AG08395 (cell line): ENCODE measurements around the gene NUP153.
"Not testable (repeated sequence)": the region's sequence is repeated elsewhere in the genome, so short reads cannot be mapped to it uniquely, and the experiment has no call there.

Experiments used
- DNase-seq: peaks from one replicate; pipeline ENCODE4 v3.0.0; 2012; ENCODE audit warnings: mixed read lengths, low spot score

NUP153 gene

DNA sequence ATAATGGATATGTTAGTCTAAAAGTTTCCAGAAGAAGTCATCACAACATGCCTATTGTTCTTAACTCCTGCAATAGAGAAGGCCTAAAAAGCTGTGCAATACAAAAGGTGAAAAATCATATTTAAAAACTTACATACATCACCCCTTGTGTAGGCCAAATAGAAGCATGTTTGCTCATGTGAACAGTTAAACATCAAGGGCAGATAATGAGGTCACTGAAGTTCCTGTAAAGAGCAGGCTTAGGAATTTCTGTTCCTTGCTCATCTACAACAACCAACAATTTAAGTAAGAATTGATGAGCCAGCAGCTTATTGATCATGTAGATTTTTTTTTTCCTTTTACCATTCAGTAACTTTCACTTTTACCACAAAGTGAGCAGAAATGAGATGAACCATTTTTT, 7.5 kb upstream of the NUP153 start:
- DNase-seq = no peak

GRCh38 chr6:17712576-17712975, 5.9 kb upstream of the NUP153 start:
- no peak for DNase-seq

- peak; percentile 51 for DNase-seq
Observed at GRCh38 chr6:17710331-17710730, 3.6 kb upstream of the NUP153 start.

DNA sequence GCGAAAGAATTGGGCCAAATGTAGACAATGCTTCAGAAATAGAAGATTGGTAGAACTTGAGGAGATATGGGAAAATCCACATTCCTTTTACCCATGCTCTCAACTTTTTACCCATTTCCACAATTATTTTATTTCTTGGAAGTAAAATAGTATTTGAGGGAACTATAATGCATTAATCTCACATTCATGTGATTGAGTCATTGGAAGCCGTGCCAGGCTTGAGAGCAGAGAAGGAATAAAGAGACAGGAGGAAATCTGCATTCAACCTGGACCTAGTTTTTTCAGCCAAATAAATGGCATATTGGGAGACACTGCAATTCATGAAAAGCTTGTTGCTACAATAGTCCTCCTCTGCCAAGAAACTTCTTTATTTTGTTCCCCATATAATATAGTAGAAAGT, 2.8 kb upstream of the NUP153 start:
- DNase-seq = no peak

DNA sequence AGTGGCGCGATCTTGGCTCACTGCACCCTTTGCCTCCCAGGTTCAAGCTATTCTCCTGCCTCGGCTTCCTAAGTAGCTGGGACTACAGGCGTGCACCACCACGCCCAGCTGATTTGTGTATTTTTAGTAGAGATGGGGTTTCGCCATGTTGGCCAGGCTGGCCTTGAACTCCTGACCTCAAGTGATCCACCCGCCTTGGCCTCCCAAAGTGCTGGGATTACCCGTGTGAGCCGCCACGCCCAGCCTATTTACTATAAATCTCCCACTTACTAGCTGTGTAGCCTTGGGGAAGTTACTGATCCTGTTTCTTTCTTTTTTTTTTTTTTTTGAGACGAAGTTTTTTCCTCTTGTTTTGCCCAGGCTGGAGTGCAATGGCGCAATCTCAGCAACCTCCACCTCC, 1.3 kb upstream of the NUP153 start:
- DNase-seq = not testable (repeated sequence)

DNA sequence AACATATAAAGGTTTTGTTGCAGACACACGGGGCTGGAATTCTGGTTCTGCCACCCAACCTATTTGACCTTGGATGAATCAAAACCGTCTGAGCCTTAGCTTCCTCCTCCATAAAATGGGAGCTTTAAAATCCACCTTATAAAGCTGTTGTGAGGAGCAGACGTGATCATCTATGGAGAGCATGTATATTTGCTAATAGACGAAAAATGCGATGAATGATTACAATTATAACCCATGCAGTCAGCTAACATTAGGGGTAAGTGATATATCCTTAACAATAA, 586 bp upstream of the NUP153 start:
- no peak for DNase-seq

- DNase-seq = peak; percentile 20
Observed at GRCh38 chr6:17705778-17706579, 746 bp downstream of the NUP153 start.

DNA sequence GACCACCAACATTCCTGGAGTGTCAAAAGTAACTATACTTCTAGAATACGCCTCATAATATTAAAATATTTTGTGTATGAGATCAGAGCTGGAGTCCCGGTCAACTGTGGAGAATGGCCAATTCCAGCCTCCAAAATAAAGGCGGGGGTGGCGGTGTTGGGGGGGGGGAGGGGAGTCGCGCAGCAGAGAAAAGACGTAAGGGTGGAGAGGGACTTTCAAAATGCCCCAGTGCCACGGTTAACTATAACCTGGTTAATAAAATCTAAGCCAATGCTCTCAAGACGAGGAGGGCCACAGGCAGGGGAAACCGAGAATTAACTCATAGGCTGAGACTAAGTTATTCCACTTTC, 1.3 kb downstream of the NUP153 start:
- peak; percentile 86 for DNase-seq

DNA sequence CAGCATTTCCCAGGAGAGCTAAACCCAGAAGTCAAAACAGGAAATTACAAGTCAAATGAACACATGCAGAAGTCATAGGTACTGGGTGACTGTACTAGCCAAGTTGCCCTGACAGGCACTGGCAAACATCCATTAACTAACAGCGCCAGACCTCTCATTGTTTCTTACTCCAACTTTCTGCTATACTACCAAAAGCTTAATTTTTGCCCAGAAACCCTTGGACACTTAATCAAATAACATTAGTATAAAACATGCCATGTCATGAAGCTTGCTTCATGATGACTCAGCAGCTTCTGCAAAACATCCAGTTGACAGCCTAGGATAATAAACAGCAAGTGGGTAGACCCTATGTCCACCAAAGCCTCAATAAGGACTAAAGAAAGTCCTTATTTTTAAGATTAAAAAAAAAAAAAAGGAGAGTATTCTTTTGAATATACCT, 3.5 kb downstream of the NUP153 start:
- DNase-seq = peak; percentile 64

- DNase-seq = no peak
Observed at GRCh38 chr6:17700421-17701416, 6.0 kb downstream of the NUP153 start.

DNA sequence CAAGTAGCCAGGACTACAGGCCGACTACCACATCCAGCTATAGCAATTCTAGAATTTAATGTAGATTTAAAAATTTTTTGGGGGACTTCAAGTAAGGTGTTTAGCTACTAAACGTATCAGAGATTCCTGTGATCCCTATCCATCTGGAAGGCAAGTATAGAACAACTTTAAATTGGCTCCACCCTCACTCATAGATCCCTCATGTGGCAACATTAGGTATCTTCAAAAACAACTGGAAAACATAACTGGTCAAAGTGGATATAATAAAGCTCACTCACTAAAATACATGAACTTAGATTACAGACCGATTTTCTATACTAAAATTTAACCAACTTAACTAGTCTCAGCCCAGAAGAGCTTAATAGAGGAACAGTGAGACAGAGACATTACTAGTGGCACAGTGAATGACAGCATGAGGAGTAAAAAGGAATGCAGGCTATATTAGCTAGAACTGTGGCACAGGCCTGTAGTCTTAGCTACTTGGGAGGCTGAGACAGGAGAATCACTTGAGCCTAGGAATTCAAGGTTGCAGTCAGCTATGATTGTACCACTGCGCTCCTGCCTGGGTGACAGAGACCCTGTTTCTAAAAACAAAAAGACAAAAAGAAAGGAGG, 14.7 kb downstream of the NUP153 start:
- no peak for DNase-seq

DNA sequence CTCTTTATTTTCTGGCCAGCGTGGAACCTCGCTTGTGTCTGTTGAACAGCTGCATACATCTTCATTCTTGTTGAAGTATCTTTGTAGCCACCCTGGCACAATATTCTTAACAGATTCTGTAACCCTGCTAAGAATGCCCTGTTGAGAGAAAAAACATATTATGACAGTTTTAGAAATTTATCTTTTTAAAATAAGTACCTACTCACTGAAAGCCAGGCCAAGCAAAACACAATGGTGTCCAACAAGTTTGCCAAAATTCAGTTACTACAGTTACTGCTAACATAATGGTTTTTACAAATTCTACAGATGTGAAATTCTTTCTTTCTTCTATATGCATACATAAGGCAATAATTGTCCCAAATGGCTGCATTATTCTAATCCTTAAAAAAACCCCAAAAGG, 18.2 kb downstream of the NUP153 start:
- DNase-seq = no peak

DNA sequence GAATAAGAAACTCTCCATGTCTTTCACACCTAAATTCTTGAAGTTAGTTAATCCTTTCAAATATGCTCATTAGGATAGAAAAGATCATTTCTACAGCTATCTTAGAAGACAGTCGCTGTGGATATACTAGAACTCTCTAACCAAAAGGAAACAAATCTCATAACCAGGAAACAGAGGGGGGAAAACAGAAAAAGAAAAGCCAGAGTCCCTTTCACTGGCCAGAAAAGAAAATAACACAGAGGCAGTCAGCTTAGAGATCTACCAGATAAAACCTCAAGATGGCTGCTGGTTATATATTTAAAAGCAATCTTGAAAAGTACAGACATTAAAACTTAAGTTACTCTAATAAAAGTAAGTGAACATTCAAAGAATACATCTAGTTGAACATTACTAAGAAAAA, 19.6 kb downstream of the NUP153 start:
- no peak for DNase-seq

- no peak for DNase-seq
Observed at GRCh38 chr6:17684134-17684533, 22.6 kb downstream of the NUP153 start.

GRCh38 chr6:17683428-17683827, 23.3 kb downstream of the NUP153 start:
- DNase-seq = no peak

GRCh38 chr6:17679726-17680125, 27.0 kb downstream of the NUP153 start:
- no peak for DNase-seq

DNA sequence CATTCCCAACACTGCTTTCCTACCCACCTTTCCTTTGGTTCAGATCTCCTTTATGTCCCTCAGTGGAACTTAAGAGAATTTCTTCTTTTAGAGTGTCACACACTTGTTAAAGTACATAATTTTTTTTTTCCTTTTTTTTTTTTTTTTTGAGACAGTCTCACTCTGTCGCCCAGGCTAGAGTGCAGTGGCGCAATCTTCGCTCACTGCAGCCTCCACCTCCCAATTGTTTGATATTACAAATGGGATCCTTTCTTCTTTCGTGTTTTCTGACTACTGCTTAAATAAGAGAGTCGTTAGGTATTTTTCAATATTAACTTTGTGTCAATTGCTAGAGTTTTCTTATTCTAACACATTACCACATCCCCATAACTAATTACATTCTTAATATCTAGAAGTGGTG, 29.1 kb downstream of the NUP153 start:
- no peak for DNase-seq

- no peak for DNase-seq
Observed at GRCh38 chr6:17673543-17674254, 33.0 kb downstream of the NUP153 start.

DNA sequence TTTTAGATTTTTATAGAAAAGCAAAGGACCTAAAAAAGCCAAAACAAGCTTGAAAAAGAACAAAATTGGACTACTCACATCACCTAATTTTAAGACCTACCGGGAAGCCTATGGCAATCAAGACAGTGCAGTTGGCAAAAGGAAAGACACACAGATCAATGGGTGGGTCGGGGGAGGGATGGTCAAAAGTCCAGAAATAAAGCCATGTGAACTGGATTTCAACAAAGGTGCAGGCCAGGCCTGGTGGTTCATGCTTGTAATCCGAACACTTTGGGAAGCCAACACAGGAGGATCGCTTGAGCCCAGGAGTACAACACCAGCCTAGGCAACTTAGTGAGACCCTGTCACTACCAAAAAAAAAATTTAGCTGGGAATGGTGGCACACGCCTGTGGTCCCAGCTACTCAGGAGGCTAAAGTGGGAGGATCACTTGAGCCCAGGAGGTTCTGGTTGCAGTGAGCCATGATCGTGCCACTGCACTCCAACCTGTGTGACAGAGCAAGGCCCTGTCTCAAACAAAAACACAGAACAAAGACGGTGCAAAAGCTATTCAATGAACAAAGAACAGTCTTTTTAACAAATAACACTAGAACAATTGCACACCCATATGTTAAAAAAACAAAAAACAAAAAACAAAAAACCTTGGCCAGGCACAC, 34.5 kb downstream of the NUP153 start:
- DNase-seq = no peak

GRCh38 chr6:17666646-17667045, 40.1 kb downstream of the NUP153 start:
- DNase-seq = no peak

DNA sequence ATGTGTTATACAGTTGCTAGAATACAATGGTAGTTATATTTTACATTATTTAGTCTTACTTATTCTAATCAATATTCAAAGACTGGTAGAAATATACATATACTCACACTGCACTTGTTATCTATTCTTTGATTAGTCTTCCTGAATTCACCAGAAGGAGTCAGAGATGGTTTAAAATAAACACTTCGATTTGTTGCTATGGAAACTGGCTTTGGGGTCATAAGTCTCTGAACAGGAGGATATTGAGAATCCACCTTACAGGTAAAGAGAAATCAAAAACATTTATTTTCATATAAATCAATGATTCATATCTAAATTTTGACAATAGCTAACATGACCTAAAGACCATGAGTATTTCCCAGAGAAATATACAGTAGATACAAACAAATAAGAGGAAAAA, 41.6 kb downstream of the NUP153 start:
- no peak for DNase-seq

- DNase-seq = no peak
Observed at GRCh38 chr6:17663226-17663625, 43.5 kb downstream of the NUP153 start.
